Effector CD4-positive, alpha-beta T cell (primary cell): ENCODE measurements around the gene ITGB1.
"Not testable (repeated sequence)": the region's sequence is repeated elsewhere in the genome, so short reads cannot be mapped to it uniquely, and the experiment has no call there.

Experiments used
- DNase-seq: peaks from one replicate; pipeline ENCODE4 v3.0.0-alpha.2; 2020

The ITGB1 gene

DNA sequence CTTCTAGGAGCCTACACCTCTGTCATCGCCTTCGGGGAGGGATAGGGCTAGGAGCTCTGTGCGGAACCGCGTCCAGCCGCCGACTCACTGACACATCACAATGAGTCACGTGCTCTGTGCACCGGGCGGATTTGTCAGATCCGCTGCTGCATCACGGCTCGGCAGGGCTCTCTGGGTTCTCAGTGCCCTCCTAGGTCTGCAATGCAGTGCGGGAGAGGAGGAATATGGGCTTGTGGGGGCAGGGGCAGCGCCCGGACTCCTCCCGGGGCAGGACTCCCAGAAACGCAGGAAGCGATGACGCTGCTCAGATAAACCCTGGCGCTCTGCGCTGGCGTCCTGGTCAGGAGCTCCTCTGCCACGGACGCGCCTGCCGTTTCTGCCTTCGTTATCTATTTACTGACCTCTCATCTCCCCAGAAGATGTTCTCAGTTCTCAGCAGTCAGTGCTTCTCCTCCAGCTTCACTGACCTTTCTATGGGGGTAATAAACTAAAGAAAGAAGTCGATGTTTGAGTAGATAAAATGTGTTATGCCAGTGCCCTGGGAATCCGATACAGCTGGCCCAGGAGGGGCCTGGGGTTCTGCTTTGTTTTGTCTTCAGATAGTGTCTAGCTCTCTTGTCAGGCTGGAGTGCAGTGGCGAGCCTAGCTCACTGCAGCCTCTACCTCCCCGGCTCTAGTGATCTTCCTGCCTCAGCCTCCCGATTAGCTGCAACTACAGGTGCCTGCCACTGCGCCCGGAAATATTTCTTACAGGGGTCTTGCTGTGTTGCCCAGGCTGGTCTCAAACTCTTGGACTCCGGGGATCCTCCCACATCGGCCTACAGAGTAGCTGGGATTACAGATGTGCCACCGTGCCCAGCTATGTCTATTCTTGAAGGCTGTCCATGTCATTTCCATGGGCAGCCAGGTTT lies 22.8 kb upstream of the ITGB1 start:
- peak; percentile 82 for DNase-seq

DNA sequence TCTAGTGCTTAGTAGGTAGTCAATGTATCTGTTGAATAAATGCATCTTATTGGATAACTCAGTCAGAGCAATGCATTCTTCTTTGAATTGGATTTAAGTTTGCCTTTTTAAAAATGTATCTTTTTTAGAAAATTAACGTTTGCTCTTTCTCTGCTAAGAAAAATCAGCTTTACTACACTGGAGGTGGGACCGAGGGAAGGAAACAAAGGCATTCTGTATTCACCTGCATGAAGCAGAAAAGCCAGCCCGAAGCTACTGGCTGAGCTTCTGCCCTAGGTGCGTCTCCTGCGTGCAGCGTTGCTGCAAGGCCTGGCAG lies 22.2 kb upstream of the ITGB1 start:
- DNase-seq, result no peak

DNA sequence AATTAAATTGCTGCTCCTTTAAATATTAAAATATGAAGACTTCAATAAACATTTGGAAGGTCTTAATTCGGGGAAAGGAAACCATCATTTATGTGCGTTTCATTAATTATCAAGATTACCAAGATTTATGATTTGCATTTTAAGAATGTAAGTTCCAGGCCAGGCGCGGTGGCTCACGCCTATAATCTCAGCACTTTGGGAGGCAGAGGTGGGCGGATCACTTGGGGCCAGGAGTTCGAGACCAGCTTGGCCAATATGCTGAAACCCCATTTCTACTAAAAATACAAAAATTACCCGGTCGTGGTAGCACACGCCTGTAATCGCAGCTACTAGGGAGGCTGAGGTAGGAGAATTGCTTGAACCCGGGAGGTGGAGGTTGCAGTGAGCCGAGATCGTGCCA lies 21.7 kb upstream of the ITGB1 start:
- not testable (repeated sequence) for DNase-seq

DNA sequence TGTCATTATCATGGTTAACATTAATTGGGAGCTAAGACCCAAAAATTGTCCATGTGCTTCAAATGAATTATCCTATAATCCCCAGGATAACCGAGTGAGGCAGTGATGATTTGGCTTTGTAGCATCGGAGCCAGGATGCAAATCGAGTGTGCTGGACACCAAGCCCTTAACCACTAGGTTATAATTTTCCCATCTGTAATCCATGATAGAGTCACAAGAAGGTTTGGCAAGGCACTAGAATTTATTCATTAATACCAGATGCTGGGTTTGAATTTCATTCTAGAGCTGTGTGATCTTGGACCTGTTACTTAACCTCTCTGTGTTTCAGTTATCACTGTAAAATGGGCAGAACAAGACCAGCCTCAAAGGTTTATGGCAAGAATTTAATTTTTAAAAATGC lies 21.0 kb upstream of the ITGB1 start:
- no peak for DNase-seq

DNA sequence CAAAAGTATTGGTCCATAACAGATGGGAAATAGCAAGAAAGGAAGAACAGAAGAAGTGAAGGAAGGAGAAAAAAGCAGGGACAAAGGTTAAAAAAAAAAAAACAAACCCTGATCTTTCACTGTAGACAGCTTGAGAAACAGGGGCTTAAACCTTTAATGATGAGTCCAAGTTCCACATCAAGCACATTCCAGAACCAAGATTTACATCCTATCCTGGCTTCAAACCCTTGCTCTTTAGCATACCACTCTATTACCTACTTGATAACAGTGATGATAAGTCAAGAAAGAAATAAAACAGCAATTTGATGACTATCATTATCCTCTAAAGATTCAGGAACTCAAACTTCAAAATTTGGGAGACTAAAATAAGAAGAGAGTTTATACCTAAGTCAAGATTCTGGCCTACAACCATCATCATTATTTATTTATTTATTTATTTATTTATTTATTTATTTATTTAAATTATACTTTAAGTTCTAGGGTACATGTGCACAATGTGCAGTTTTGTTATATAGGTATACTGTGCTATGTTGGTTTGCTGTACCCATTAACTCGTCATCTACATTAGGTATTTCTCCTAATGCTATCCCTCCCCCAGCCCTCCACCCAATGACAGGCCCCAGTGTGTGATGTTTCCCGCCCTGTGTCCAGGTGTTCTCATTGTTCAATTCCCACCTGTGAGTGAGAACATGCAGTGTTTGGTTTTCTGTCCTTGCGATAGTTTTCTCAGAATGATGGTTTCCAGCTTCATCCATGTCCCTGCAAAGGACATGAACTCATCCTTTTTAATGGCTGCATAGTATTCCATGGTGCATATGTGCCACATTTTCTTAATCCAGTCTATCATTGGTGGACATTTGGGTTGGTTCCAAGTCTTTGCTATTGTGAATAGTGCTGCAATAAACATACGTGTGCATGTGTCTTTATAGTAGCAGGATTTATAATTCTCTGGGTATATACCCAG lies 20.1 kb upstream of the ITGB1 start:
- not testable (repeated sequence) for DNase-seq

DNA sequence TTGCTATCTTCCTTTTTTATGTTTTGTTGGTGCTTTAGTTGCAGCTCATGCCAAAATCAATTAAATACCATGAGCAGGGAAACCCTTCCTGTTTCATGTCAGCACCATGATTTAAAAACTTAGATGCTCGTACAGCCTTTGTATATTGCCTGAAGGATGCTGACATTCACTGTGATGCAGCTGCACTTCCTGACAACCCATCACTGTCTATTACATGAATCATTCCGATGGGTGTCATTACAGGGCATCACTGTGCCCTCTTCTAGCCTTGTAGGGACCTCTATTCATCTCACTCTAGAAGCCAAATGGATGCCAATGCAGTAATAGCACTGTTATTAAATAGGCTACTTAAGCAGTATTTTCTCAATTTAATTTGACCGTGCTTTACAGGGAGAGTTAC lies 18.3 kb upstream of the ITGB1 start:
- no peak for DNase-seq

DNA sequence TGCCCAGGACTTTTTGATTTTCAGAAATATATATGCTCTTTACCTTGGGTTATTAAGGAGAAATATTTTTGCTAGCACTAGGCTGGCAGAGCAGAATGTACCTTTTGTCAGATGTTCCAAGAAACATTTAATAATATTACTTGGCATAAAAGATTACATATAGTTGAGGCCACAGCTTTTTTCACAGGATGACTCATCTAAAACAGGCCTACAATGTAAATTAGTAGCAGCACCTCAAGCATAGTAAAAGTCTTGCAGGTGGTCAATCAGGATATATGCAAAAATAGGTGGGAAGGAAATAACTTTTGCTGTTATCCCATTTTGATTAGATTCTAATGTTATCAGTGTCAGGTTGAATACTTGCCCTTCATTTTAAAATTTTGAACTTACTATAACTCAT lies 14.9 kb upstream of the ITGB1 start:
- no peak for DNase-seq

DNA sequence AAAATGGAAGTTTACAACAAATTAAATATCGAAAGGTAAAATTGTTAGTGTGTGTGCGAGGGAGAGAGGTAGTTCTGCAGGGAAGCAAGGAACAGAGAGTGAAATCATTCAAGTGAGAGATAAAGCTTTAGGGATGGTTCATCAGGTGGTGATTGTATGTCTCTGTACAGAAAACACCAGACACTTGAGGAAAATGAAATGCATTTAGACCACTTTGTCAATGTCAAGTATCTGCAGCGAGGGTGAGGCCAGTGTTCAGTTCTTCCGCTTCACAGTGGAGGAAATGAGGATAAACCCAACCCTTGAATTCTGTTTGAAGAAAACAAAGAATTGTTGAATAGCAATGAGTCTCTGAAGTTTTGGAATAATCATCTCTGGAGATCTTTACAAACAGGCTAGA lies 14.4 kb upstream of the ITGB1 start:
- no peak for DNase-seq

DNA sequence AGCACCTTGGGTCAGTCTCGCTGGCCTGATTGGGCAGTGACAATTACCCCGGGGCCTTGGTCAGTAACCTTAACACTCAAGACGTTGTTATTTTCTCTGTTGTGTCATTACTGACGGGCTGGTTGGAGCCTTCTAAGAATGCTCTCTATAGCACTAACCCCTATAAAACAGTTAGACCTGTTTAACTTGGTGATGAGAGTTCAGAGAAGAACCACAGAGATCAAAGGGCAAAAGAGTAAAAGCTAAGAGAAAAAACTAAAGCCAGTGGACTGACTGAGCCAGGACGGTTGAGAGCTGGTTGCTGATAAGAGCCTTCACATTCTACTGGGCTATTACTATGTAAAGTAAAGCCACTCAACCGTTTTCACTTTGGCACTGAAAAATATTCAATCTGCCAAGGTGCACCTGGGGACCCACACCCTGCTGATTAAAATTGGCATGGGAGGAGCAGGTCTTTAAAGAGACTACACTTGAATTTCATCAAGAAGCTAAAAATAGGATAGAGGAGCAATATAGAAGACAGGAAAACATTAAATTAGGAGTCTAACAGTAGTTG lies 13.6 kb upstream of the ITGB1 start:
- DNase-seq, result no peak

DNA sequence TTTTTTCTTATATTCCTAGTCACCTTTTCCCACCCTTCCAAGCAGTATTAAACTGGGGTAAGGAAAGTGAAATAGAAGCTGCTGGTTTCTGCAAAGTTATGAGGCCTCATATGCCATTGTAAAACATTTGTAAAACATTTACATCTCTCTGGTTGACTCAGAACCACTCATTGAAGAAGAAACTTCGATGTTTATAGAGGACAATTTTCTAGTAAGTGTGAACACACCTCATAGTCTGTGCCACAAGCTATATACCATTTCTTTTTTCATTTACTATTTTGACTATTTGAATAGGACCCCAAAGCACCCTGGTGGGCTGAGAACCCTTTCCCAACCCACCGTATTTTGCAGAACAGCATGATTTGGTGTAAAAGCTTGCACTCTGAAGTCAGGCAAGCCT lies 12.9 kb upstream of the ITGB1 start:
- DNase-seq, result no peak

DNA sequence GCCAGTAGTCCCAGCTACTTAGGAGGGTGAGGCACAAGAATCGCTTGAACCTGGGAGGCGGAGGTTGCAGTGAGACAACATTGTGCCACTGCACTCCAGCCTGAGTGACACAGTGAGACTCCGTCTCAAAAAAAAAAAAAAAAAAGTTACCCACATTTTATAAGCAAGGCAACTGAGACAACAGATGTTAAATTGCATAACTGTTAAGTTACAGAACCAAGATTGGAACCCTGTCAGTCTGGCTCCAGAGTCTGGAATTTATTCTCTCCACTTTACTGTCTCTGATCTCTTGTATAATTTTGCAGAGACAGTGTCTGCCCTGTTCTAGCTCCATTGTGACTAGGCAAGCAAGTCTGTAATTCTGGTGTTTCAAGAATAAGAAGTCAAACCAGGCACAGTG lies 6.2 kb upstream of the ITGB1 start:
- DNase-seq, result no peak

DNA sequence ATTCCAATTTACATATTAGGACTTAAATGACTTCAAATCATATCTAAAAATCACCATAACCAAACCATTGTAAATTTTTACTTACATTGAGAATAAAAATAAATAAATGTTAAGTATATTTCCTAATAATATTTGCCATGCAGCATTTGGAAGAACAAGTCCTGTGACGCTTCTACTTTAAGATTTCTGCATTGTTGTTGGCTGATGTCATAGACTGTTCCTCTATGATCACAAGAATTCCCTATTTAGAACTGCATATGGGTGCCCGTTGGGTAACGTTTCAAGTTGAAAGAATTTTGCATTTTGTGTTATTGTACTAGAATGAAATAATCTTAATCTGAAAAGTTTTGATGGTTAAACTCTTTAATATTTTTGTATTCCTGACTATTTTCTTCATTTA lies 5.1 kb upstream of the ITGB1 start:
- DNase-seq, result no peak

DNA sequence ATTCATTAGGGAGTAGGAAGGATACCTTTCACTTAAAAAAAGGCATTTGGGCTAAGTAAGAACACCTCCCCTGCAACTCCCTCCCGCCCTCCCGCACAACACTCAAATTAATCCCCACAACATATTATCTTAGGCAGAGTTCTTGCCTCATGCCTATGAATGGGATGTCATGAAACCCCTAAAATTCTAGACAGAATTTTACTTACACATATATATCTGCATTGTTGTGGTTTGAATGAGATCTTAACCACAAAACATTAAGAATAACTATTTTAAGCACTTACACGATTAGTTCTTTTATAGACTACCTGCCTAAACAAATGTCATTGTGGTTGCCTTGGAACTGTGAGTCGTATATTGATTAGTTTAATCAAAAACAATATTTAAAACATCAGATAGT lies 4.5 kb upstream of the ITGB1 start:
- DNase-seq, result no peak

DNA sequence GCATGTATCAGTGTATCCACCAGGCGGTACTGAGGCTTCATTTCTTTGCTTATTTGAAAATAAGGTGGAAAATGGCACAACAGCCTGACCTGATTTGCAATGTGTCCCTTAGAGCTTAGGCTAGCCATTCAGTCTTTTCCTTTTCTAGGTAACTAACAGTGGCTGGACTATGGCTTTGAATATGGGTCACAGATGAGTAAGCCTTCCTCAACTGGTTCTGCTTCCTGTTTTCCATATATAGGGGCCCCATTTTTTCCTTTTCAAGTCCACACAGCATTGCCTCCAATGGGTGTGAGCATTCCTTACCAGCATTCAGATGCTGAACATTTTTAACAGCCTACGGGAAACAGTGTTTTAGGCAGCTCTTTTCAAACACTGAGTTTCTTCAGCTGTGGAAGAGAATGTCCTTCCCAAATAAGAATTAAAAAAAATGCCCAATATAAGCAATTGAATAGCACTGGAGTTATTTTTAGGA lies 3.9 kb upstream of the ITGB1 start:
- DNase-seq, result no peak

DNA sequence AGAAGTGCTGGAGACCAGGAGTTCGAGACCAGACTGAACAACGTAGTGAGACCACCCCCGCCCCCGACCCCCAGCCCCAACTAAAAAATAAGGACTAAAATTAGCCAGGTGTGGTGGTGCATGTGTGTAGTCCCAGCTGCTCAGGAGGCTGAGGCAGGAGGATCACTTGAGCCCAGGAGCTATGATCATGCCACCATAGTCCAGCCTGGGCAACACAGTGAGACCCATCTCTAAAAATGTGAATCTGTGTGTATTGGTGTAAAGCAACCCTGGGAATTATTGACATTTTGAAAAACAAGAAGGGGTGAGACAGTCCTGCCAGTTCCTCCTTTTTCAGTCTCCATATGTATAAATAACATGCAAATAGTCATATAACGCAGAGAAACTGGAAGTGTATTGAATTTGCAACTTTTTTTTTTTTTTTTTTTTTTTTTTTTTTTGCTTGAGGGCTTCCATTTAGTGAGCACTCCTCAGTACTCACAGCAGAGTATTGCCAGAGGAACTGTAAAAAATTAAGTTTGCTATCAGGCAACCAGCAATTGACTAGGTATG lies 3.4 kb upstream of the ITGB1 start:
- no peak for DNase-seq

DNA sequence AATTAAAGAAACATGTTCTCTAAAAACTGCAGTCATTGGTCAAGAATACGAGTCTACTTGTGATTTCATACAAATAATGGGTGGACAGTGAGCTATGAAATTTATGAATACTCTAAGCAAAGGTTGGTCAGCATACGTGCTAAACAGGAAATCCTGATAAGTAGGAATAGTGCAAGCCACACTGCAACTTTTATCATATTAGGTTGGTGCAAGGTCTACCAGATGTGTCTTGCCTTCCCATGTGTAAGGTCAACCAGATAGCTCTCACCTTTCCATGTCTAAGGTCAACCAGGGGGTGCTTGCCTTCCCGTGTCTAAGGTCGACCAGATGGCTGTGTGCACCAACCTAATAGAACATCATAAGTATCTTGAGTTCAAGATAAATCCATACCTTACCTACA lies 2.0 kb upstream of the ITGB1 start:
- DNase-seq, result no peak

DNA sequence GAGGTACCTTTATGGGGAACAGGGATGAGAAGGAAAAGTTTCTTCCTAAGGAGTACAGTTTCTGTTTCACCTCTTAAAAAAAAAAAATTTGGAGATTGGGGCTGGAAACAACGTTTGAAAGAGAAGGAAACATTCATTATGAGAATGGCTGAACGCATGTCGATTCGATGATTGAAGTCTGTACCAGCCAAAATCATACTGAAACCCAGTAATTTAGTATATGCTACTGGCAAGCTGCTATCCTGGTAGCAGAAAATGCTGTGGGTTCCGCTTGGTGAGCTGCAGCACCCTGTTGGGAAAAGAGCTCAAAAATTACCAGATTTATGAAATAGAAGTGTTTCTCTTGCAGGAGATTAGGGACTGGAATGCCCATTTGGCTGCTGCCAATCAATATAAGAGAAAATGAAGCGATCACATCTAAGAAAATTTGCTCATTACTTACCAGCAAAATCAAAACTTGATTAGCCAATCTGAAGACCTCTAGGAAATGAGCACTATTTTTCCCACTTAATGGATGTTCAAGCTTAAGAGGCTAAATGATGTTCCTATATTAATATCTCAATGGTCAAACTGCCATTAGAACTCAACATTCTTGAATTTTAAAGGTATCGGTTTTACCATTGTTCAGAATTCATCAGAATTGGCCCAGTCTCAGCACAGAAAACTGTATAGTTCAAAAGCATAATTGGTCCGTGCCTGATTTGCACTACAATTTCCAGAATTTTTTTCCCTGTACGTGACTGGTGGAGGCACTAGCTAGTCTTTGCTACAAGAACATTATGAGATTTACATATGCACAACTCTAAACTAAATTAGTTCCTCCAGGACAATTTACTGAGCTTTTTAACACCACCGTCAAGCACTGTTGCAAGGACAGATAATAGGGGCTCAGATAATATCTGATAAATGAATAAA lies 1.2 kb upstream of the ITGB1 start:
- no peak for DNase-seq

DNA sequence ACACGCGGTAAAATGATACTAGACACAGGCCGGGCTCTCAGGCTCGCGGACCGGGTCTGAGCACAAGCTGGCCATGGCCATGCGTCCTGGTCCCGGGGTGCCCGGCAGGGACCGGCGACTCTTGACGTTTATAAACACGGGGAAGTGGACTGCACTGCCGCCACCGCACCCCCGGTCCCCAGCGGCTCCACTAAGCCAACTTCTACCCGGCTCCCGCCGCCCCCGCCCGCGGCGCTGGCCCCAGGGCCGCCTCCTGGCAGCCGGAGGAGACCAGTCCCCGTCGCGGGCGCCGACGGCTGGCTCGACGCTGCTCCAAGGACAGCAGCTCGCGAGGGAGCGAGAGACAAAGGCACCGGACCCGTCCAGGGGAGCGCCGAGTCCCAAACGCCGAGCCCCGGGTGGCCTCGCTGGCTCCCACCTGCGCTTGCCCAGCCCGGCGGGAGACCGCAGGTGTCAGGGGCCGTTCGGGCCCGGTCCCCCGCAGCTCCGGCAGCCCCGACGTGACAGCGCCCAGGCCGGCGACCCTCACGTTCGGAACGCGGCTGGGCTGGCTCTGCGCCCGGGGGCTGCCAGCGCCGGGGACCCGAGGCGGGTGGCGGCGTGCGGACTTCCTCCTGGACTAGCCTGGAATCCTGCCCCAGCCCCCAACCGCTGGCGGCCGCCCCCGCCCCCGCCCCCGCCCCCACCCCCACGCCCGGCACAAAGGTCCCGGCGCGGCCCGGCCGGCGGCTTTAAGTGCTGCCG lies 517 bp downstream of the ITGB1 start:
- DNase-seq, result no peak

DNA sequence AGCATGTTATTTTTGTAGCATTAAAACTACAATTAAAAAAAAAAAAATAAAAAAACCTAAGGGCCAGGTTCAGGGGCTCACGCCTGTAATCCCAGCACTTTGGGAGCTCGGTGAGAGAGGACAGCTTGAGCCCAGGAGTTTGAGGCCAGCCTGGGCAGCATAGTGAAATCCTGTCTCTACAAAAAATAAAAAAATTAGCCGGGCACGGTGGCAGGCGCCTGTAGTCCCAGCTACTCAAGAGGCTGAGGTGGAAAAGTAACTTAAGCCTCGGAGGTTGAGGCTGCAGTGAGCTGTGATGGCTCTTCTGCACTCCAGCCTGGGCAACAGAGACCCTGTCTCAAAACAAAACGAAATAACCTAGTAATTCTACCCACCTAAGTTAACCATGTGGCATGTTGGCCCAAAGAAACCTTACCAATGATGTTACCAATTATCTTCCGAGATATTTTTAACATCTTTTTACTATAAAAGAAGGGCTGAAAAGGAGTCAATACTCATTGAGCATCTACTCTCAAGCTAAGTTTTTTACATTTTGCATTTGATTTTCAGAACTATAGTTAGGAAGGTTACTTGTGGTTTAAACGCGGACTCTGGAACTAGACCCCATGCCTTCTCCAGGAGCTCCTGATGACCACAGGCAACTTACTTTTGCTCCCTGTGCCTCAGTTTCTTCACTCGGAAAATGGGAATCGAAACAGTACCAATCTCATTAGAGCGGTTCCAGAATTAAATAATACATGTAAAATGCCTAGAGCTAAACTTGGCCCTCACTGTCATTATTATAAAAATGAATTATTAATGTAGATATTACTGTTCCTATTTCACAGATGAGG lies 1.4 kb downstream of the ITGB1 start:
- DNase-seq, result no peak

DNA sequence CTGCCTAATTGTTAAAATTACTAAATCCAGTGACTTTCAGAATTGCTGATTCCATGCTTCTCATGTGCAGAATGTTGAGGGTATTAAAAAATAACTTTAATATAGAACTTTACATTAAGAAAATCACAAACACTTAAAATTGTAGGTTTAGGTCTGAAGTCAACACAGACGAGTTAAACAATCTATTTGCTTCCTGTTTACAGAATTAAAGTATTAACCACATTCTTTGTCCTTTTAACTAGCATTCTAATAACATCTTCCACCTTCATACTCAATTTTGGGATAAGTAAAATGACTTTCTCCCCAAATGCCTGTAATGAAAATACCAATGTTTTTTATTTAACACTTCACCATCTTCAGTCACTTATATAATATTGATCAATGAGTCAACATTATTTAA lies 2.2 kb downstream of the ITGB1 start:
- no peak for DNase-seq
